Mucosa of descending colon (tissue), 3 donors: Measurements from ENCODE around the gene PWWP2A. TPM values are rescaled to one million over a fixed set of nuclear protein-coding genes. Genes with fewer than 3 reads are reported as not detected.

Source experiments
- ATAC-seq: fragments of 200-7000 bp; cut with Tn5 transposase; one replicate; pipeline ENCODE4 v1.9.1; 2020; ENCODE audit warnings: mild to moderate bottlenecking, moderate library complexity
- DNase-seq, 3 donors: peaks; one replicate each; pipeline ENCODE4 v3.0.0-alpha.2; 2020
- H3K36me3 ChIP-seq: fragments of 200-600 bp; one replicate; pipeline ENCODE4 v1.8.0; 2021; ENCODE audit warnings: low read depth, mild to moderate bottlenecking
- H3K4me1 ChIP-seq: fragments of 200-600 bp; one replicate; pipeline ENCODE4 v1.8.0; 2021; ENCODE audit warnings: low read depth, mild to moderate bottlenecking
- H3K4me3 ChIP-seq: fragments of 200-600 bp; one replicate; pipeline ENCODE4 v1.8.0; 2021; ENCODE audit warnings: mild to moderate bottlenecking
- H3K9me3 ChIP-seq: fragments of 200-600 bp; one replicate; pipeline ENCODE4 v1.8.0; 2021; ENCODE audit warnings: mild to moderate bottlenecking
- CTCF ChIP-seq: fragments of 200-600 bp; IDR thresholded peaks from one replicate; pipeline ENCODE4 v1.8.0; 2022; ENCODE audit warnings: antibody characterized with exemption, mild to moderate bottlenecking
- intact Hi-C, 2 donors: fragments of 100-400 bp; cut with DNase I in 1 of 2; cut with micrococcal nuclease in 1 of 2; formaldehyde crosslinking; loops; one replicate each; pipeline versions ENCODE4 v1.11.0 to v1.11.1; 2022; cut with DNase I, micrococcal nuclease
- total RNA-seq, 3 donors: library from RNA; stranded (reverse); fragmentation: NEBNext Ultra II Directional in 2 of 3; extraction: Animal tissue kit (Norgen Biotek cat#: 25700) in 2 of 3; gene quantifications; one replicate each; pipeline versions ENCODE4 v1.2.1 to v1.2.4, GENCODE V29; 2021 to 2023
- donor health status: DM: no; HTN: no; CAD: no; lungs with moderate emphysema.
- donor health status: DM: no; HTN: no; CAD: no.
- donor health status: DM: no; HTN: yes; CAD: no.

The PWWP2A gene
- total RNA-seq, 3 donors from 2014 or later, result 37.6 to 52.8 (median 41.3) TPM

DNA sequence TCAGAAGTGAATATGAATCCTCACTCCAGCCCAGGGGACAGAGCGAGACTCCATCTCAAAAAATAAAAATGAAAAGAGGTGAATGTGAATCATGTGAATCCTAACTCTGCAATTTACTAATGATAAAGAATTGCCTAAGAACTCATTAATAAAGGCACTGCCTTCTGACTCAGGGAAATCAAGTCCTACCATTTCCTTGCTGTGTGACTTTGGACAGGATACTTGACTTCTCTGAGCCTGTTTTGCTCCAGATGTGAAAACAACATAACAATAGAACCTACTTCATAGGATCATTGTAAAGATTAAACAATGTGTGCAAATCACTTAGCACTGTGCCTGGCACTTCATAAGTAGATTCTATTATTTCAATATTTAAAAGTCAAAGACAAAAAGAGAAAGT lies 15.1 kb upstream of the PWWP2A start:
- Histone ChIP-seq H3K4me3 (no peak overlapping the region), H3K9me3 (no peaks in the 10 kb centered on the region), H3K4me1 (no peaks in the 10 kb centered on the region), H3K36me3 (no peaks in the 10 kb centered on the region)
- intact Hi-C loops, result no loop called here
- no peak for DNase-seq
- no peak for ATAC-seq
- TF ChIP-seq CTCF, result no peak

- TF ChIP-seq CTCF, result no peak
- DNase-seq (no peak), ATAC-seq (no peak)
- intact Hi-C loops, result no loop called here
- Histone ChIP-seq H3K36me3 (no peaks in the 10 kb centered on the region), H3K4me3 (no peak overlapping the region), H3K9me3 (no peaks in the 10 kb centered on the region), H3K4me1 (no peaks in the 10 kb centered on the region)
These were observed 14.7 kb upstream of the PWWP2A start for GRCh38 chr5:160133918-160134304.

DNA sequence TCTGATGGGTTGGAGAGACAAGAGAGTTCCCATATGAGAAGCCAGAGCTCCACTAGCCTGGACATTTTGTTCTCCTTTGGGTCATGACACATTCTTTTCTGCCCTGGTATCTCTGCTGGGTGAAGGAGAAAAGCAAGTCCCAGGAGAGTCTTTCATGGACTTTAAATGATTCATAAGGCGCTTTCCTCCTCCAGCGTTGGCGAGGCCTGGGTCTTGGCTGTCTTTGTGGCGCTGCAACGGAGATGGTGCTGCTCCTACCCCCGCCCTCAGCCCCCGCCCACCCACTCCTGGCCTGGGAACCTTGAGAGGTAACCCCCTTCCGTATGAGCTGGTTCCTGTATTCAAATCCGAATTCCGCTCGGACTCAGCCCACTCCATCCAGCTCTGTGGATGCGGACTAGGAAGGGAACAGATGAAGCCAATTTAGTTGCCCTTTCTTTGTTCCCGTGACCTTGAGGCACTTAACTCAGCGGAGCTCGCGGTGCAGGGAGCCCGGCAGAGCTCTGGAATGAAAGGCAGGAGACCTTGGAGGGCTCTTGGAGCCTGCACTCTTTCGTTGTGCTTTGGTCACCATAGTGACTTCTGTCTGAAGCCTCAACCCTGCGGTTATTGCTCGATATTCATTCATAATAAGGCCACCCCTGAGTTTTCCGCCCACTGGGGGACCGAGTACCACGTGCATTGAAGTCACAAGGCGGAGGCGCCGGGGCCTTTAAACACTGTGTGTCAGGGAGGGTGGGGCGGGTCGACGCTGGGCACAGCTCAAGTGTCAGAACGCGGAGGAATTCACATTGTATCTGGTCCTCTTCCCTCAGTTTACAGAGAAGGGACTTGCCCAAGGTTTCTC lies 14.0 kb upstream of the PWWP2A start:
- intact Hi-C loops, result no loop called here
- Histone ChIP-seq H3K4me3 (no peak overlapping the region), H3K36me3 (no peaks in the 10 kb centered on the region), H3K9me3 (no peaks in the 10 kb centered on the region), H3K4me1 (no peaks in the 10 kb centered on the region)
- TF ChIP-seq CTCF, result no peak
- ATAC-seq (peak; percentile 56), DNase-seq (peak in 2 of 3 donors; percentile 22 to 35)

DNA sequence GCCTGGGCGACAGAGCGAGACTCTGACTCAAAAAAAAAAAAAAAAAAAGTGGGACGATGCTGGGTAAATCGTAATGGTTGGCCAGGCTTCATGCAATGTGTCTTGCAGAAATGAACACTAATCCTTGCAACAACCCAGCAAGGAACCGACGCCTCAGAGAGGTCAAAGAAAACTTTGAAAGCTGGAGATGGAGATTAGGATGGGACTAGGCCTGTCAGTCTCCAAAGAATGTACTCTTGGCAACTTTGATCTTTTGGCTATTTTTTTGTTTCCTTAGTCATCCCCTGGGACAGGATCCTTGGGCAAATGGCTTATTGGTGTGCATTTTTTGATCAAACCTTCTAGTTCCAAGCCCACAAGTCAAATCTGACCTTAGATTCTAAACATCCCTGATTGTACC lies 10.6 kb upstream of the PWWP2A start:
- intact Hi-C loops, result no loop called here
- ATAC-seq, result no peak

DNA sequence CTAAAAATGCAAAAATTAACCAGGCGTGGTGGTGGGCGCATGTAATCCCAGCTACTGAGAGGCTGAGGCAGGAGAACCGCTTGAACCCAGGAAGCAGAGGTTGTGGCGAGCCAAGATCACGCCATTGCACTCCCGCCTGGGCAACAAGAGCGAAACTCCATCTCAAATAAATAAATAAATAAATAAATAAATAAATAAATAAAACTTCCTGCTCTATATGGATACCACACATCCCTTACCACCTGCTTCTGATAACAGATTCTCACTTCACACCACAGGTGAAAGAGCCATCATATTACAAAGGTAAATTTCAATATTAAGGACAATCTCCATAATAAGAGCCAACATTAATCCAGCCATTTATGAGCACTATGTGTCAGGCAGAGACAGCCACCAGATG lies 9.4 kb upstream of the PWWP2A start:
- no peak for ATAC-seq
- Histone ChIP-seq H3K9me3 (no peaks in the 10 kb centered on the region), H3K36me3 (no peaks in the 10 kb centered on the region), H3K4me1 (no peaks in the 10 kb centered on the region), H3K4me3 (no peak overlapping the region)
- TF ChIP-seq CTCF, result no peak
- no peak for DNase-seq
- intact Hi-C loops, result no loop called here

More for the DNA sequence above, 10.6 kb upstream of the PWWP2A start:
- no peaks in the 10 kb centered on the region for H3K9me3 ChIP-seq
- no peak for TF ChIP-seq CTCF
- no peak for DNase-seq
- H3K4me3 ChIP-seq, result no peak overlapping the region
- no peaks in the 10 kb centered on the region for H3K4me1 ChIP-seq
- H3K36me3 ChIP-seq, result no peaks in the 10 kb centered on the region
